HepG2 (cell line): ENCODE data around the gene SCARF1. TPM values are rescaled to one million over a fixed set of nuclear protein-coding genes. Genes with fewer than 3 reads are reported as not detected.

Experiments
- ETV5 ChIP-seq: IDR thresholded peaks from 2 replicates; pipeline ENCODE4 v1.6.1; 2018; ENCODE audit warnings: missing biosample characterization, missing genetic modification reagents, inconsistent platforms, borderline replicate concordance
- FOXM1 ChIP-seq: sonication (generic); formaldehyde crosslinking; IDR thresholded peaks from 2 replicates; pipeline ENCODE4 v1.5.0; 2020; ENCODE audit warnings: missing genetic modification reagents
- GABPB1 ChIP-seq: IDR thresholded peaks from 2 replicates; pipeline ENCODE4 v1.6.1; 2016; ENCODE audit warnings: mild to moderate bottlenecking, missing genetic modification reagents, moderate library complexity, missing compliant biosample characterization
- HDAC2 ChIP-seq: sonication (generic); formaldehyde crosslinking; IDR thresholded peaks from 2 replicates; pipeline ENCODE4 v1.4.0; 2020; ENCODE audit warnings: missing genetic modification reagents
- IKZF1 ChIP-seq: fragments of 450-650 bp; IDR thresholded peaks from 2 replicates; pipeline ENCODE4 v1.7.1; 2016
- KAT8 ChIP-seq: IDR thresholded peaks from 2 replicates; pipeline ENCODE4 v1.6.1; 2016; ENCODE audit warnings: missing genetic modification reagents, missing compliant biosample characterization
- KLF11 ChIP-seq: IDR thresholded peaks from 2 replicates; pipeline ENCODE4 v1.6.1; 2016; ENCODE audit warnings: missing compliant biosample characterization
- KLF6 ChIP-seq: IDR thresholded peaks from 2 replicates; pipeline ENCODE4 v1.8.0; 2016; ENCODE audit warnings: missing biosample characterization, missing genetic modification reagents
- MBNL3 ChIP-seq: fragments of 250-450 bp; sonication (Bioruptor Pico); conservative IDR thresholded peaks from 2 replicates; pipeline ENCODE4 v1.8.0; 2022; ENCODE audit warnings: mild to moderate bottlenecking, inconsistent platforms
- SAFB2 ChIP-seq: sonication (generic); formaldehyde crosslinking; IDR thresholded peaks from 2 replicates; pipeline ENCODE4 v1.5.1; 2020; ENCODE audit warnings: missing genetic modification reagents, low read depth, mild to moderate bottlenecking, borderline replicate concordance
- SOX13 ChIP-seq, 3 experiments: fragments of 450-650 bp in 1 of 3; sonication (generic) in 1 of 3; formaldehyde crosslinking in 1 of 3; IDR thresholded peaks in 2 of 3; conservative IDR thresholded peaks in 1 of 3; 2 replicates each; pipeline versions ENCODE4 v1.5.0 to v1.6.1; 2016 to 2020; ENCODE audit warnings: antibody characterized with exemption in 1 of 3, mild to moderate bottlenecking in 1 of 3, missing compliant biosample characterization in 1 of 3, missing genetic modification reagents in 1 of 3, moderate library complexity in 1 of 3
- SOX6 ChIP-seq, 2 experiments: fragments of 450-650 bp in 1 of 2; sonication (generic) in 1 of 2; formaldehyde crosslinking in 1 of 2; IDR thresholded peaks; 2 replicates each; pipeline versions ENCODE4 v1.4.0 to v1.6.1; 2017 to 2020; ENCODE audit warnings: antibody characterized with exemption in 1 of 2, mild to moderate bottlenecking in 1 of 2, missing genetic modification reagents in 1 of 2
- TARDBP ChIP-seq: sonication (generic); formaldehyde crosslinking; IDR thresholded peaks from 2 replicates; pipeline ENCODE4 v1.8.0; 2022; ENCODE audit warnings: mild to moderate bottlenecking, missing genetic modification reagents
- TGIF2 ChIP-seq: IDR thresholded peaks from 2 replicates; pipeline ENCODE4 v1.6.1; 2016; ENCODE audit warnings: control low read depth, missing compliant biosample characterization
- ZBTB7B ChIP-seq: sonication (generic); formaldehyde crosslinking; IDR thresholded peaks from 2 replicates; pipeline ENCODE4 v1.4.0; 2020; ENCODE audit warnings: missing genetic modification reagents
- ZFP37 ChIP-seq: sonication (generic); formaldehyde crosslinking; IDR thresholded peaks from 2 replicates; pipeline ENCODE4 v1.4.0; 2020; ENCODE audit warnings: missing genetic modification reagents, borderline replicate concordance
- ZNF136 ChIP-seq: sonication (generic); formaldehyde crosslinking; IDR thresholded peaks from 2 replicates; pipeline ENCODE4 v1.8.1; 2022; ENCODE audit warnings: low read depth, mild to moderate bottlenecking, moderate library complexity, missing genetic modification reagents
- ZNF331 ChIP-seq: sonication (generic); formaldehyde crosslinking; IDR thresholded peaks from 2 replicates; pipeline ENCODE4 v1.4.0; 2020; ENCODE audit warnings: missing genetic modification reagents
- ZNF350 ChIP-seq: sonication (generic); formaldehyde crosslinking; IDR thresholded peaks from 2 replicates; pipeline ENCODE4 v1.4.0; 2020; ENCODE audit warnings: mild to moderate bottlenecking, low read depth, missing genetic modification reagents, borderline replicate concordance
- ZNF501 ChIP-seq: sonication (generic); formaldehyde crosslinking; IDR thresholded peaks from 2 replicates; pipeline ENCODE4 v1.5.1; 2020; ENCODE audit warnings: mild to moderate bottlenecking, moderate library complexity, missing genetic modification reagents
- polyA plus RNA-seq, 8 experiments: library from polyadenylated mRNA; depleted of rRNA in 3 of 8; stranded (reverse) in 7 of 8; unstranded in 1 of 8; fragments of >200 nt; fragmentation: Illumina TruSeq in 4 of 8; extraction: Trizol in 4 of 8; gene quantifications; 2 replicates each; pipeline versions ENCODE4 v1.2.1 to v1.2.3, GENCODE V29; 2011 to 2016; ENCODE audit warnings: low read depth in 4 of 8, missing spikeins in 1 of 8, mixed read lengths in 1 of 8; ENCODE audit not compliant: insufficient read depth in 1 of 8
- total RNA-seq, 5 experiments: library from RNA; depleted of rRNA; stranded (reverse); fragments of >200 nt; fragmentation: Illumina TruSeq; extraction: Trizol; gene quantifications; 2 replicates each; pipeline ENCODE4 v1.2.3, GENCODE V29; 2016; ENCODE audit warnings: low read depth in 1 of 5
- TF ChIP-seq, protein P1 (sequence below): sonication (generic); formaldehyde crosslinking; IDR thresholded peaks from 2 replicates; pipeline ENCODE4 v1.5.0; 2020; ENCODE audit warnings: mild to moderate bottlenecking, missing genetic modification reagents, borderline replicate concordance
- TF ChIP-seq, protein P2 (sequence below): IDR thresholded peaks from 2 replicates; pipeline ENCODE4 v1.6.1; 2016
- TF ChIP-seq, protein P3 (sequence below): sonication (generic); formaldehyde crosslinking; IDR thresholded peaks from 2 replicates; pipeline ENCODE4 v1.4.0; 2020; ENCODE audit warnings: missing genetic modification reagents, borderline replicate concordance
- TF ChIP-seq, protein P4 (sequence below): IDR thresholded peaks from 2 replicates; pipeline ENCODE4 v1.6.1; 2016; ENCODE audit warnings: mild to moderate bottlenecking

Gene SCARF1
- total and polyA plus RNA-seq, 2 of the 13 experiments (the other 11 are each of a cell fraction or from before 2014, with no cell fraction given), result 0.24 to 0.71 TPM

DNA sequence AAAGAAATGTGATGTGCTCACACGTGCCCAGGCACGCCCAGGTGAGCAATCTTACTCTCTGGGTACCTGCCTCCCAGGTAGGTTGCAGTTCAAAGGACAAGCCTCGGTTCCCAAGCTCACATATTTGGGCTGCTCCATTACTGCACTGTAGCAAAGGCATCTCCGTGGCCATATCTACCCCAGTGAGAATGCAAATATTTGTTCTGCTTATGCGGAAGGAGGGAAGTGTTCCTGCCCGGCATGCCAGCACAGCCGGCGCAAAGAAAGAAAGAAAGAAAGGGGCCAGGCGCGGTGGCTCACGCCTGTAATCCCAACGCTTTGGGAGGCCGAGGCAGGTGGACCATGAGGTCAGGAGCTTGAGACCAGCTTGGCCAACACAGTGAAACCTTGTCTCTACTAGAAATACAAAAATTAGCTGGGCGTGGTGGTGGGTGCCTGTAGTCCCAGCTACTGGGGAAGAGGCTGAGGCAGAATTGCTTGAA is 47.6 kb downstream of the SCARF1 start (continued):
- TF ChIP-seq, protein P1, sequence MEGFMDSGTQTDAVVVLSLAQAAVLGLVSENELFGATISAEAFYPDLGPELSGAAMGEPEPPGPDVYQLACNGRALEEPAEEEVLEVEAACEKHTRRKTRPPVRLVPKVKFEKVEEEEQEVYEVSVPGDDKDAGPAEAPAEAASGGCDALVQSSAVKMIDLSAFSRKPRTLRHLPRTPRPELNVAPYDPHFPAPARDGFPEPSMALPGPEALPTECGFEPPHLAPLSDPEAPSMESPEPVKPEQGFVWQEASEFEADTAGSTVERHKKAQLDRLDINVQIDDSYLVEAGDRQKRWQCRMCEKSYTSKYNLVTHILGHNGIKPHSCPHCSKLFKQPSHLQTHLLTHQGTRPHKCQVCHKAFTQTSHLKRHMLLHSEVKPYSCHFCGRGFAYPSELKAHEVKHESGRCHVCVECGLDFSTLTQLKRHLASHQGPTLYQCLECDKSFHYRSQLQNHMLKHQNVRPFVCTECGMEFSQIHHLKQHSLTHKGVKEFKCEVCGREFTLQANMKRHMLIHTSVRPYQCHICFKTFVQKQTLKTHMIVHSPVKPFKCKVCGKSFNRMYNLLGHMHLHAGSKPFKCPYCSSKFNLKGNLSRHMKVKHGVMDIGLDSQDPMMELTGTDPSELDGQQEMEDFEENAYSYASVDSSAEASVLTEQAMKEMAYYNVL, result peak; percentile 96
- TF ChIP-seq ZFP37 (CRISPR knock-in tag) (peak; percentile 56; the same call in 1 of the 2 replicates), ETV5 (CRISPR knock-in tag) (peak; percentile 92), HDAC2 (CRISPR knock-in tag) (peak; percentile 88), IKZF1 (no peak), KLF6 (CRISPR knock-in tag) (peak; percentile 16; the same call in 1 of the 2 replicates), TARDBP (CRISPR knock-in tag) (peak; percentile 81), SOX6 (IDR thresholded peaks at IDR 0.05) (no peak), SOX6 (CRISPR knock-in tag; IDR thresholded peaks at IDR 0.05) (peak; percentile 78), GABPB1 (CRISPR knock-in tag) (peak; percentile 49), KAT8 (CRISPR knock-in tag) (peak; percentile 75), SAFB2 (CRISPR knock-in tag) (no peak), ZNF136 (CRISPR knock-in tag) (0 out of 2 replicates have a peak, but pooled peaks have one; percentile 25), TGIF2 (0 out of 2 replicates have a peak, but pooled peaks have one; percentile 14), KLF11 (CRISPR knock-in tag) (0 out of 2 replicates have a peak, but pooled peaks have one; percentile 44), FOXM1 (CRISPR knock-in tag) (no peak), ZNF501 (CRISPR knock-in tag) (peak; percentile 67; the same call in 1 of the 2 replicates), MBNL3 (CRISPR knock-in tag) (no peak), ZNF331 (CRISPR knock-in tag) (0 out of 2 replicates have a peak, but pooled peaks have one; percentile 61), ZBTB7B (CRISPR knock-in tag) (peak; percentile 66; the same call in 1 of the 2 replicates), SOX13 (IDR thresholded peaks at IDR 0.05) (0 out of 2 replicates have a peak, but pooled peaks have one; percentile 19), SOX13 (CRISPR knock-in tag; conservative IDR thresholded peaks at IDR 0.05 in 1 of 2, IDR thresholded peaks at IDR 0.05 in 1 of 2) (peak in 1 of 2 experiments; percentile 76; a peak in 2 of 4 replicates), ZNF350 (peak; percentile 17; the same call in 1 of the 2 replicates)
- TF ChIP-seq, protein P2, sequence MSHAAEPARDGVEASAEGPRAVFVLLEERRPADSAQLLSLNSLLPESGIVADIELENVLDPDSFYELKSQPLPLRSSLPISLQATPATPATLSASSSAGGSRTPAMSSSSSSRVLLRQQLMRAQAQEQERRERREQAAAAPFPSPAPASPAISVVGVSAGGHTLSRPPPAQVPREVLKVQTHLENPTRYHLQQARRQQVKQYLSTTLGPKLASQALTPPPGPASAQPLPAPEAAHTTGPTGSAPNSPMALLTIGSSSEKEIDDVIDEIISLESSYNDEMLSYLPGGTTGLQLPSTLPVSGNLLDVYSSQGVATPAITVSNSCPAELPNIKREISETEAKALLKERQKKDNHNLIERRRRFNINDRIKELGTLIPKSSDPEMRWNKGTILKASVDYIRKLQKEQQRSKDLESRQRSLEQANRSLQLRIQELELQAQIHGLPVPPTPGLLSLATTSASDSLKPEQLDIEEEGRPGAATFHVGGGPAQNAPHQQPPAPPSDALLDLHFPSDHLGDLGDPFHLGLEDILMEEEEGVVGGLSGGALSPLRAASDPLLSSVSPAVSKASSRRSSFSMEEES (CRISPR knock-in tag), result 0 out of 2 replicates have a peak, but pooled peaks have one; percentile 25
- TF ChIP-seq, protein P3, sequence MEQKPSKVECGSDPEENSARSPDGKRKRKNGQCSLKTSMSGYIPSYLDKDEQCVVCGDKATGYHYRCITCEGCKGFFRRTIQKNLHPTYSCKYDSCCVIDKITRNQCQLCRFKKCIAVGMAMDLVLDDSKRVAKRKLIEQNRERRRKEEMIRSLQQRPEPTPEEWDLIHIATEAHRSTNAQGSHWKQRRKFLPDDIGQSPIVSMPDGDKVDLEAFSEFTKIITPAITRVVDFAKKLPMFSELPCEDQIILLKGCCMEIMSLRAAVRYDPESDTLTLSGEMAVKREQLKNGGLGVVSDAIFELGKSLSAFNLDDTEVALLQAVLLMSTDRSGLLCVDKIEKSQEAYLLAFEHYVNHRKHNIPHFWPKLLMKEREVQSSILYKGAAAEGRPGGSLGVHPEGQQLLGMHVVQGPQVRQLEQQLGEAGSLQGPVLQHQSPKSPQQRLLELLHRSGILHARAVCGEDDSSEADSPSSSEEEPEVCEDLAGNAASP (CRISPR knock-in tag), result peak; percentile 62; the same call in 1 of the 2 replicates
- TF ChIP-seq, protein P4, sequence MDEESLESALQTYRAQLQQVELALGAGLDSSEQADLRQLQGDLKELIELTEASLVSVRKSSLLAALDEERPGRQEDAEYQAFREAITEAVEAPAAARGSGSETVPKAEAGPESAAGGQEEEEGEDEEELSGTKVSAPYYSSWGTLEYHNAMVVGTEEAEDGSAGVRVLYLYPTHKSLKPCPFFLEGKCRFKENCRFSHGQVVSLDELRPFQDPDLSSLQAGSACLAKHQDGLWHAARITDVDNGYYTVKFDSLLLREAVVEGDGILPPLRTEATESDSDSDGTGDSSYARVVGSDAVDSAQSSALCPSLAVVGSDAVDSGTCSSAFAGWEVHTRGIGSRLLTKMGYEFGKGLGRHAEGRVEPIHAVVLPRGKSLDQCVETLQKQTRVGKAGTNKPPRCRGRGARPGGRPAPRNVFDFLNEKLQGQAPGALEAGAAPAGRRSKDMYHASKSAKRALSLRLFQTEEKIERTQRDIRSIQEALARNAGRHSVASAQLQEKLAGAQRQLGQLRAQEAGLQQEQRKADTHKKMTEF (CRISPR knock-in tag), result peak; percentile 78
